Epithelial cell of proximal tubule (primary cell): ENCODE measurements around the gene GLT1D1. TPM values are rescaled to one million over a fixed set of nuclear protein-coding genes. Genes with fewer than 3 reads are reported as not detected.

ENCODE experiments used
- DNase-seq: peaks from one replicate; pipeline ENCODE4 v3.0.0-alpha.2; 2011; ENCODE audit warnings: low read depth
- H3K4me3 ChIP-seq: 2 replicates; pipeline ENCODE4 v1.5.1; 2011; ENCODE audit warnings: low read depth, mild to moderate bottlenecking, low read length
- CTCF ChIP-seq: conservative IDR thresholded peaks from 2 replicates; pipeline ENCODE4 v1.5.1; 2012; ENCODE audit warnings: low read depth, mild to moderate bottlenecking, low read length
- total RNA-seq: library from RNA; depleted of rRNA; stranded (reverse); fragments of >200 nt; gene quantifications from 2 replicates; pipeline ENCODE4 v1.2.3, GENCODE V29; 2015

The GLT1D1 gene
- total RNA-seq, 1 donor from 2014 or later, result 0.46 TPM

DNA sequence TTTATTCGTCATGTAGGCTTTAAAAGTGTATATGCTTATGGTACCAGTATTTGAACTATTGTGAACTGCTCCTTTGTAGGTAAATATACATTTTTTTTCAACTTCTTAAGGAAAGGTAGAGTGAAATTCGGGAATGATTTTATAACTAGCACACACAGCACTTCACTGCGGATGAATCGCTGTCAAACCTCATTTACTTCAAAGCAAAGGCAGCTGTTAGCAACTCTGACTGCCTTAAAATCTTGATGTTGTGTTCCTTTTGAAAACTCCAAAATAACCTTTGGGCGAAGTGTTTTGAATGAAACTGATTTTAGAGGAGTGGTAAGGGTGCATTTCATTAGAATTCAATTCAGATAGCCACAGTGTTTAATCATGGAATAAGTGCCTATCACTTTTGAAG, 95.8 kb downstream of the GLT1D1 start:
- H3K4me3 ChIP-seq, result no peak overlapping the region
- TF ChIP-seq CTCF, result no peak
- no peak for DNase-seq

DNA sequence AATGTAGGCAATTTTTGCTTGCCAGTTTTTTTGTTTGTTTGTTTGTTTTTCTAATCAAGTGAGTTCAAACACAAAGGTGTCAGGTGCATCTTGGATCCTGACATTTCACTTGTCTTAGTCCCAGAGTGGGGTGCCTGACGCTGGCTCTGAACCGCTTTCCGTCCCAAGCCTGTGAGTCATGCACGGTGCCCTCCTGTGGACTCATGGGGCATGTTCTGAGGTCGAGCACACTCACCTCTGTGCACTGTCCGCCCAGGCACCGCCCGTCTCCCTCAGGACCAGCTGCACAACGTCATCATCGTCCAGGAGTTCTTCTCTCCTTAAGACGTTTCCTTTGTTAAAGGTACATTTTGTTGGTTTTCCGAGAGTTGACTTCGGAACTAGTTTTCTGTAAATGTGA, 98.2 kb downstream of the GLT1D1 start:
- TF ChIP-seq CTCF, result no peak
- DNase-seq, result no peak
- H3K4me3 ChIP-seq, result no peak overlapping the region

DNA sequence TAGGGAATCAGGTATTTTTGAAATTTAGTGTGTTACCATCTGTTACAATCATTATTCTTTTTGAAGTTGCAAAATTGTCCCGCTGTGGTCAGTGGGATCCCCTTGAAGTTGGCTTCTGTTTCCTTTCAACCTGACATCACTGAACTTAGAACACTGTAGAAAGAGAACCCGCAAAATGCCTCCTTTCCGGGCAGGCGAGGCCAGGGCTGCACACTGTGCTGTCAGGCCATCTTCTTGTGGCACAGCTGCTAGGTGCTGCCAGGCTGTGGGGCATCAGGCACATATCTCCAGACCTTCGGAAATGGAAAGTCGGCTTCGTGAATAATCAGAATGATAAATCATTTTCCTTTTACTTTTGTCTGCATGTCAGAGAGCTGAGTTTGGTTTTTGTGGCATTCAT, 103.5 kb downstream of the GLT1D1 start:
- no peak for DNase-seq
- no peak overlapping the region for H3K4me3 ChIP-seq
- no peak for TF ChIP-seq CTCF

DNA sequence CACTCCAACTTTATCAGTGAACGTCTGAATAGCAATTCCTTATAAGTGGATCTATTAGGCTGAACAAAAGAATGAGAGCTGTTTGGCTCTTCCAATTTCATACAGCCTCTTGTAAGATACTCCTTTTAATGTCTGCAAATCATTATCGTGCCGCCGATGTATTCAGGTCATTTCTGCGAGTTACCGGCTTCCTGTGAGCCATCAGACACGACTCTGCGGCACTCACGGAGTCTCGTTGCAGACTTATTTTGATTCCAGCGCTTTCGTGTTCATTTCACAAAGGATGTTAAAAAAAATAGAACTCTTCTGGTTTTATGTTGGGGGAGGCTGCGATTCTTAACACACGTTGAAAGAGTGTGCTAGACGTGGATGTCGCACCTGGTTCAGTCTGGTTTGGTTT, 106.6 kb downstream of the GLT1D1 start:
- H3K4me3 ChIP-seq, result no peak overlapping the region
- TF ChIP-seq CTCF, result no peak
- DNase-seq, result no peak

- no peak overlapping the region for H3K4me3 ChIP-seq
- no peak for TF ChIP-seq CTCF
- no peak for DNase-seq
Measured at GRCh38 chr12:128961308-128961902, 108.1 kb downstream of the GLT1D1 start.

- no peak for TF ChIP-seq CTCF
- DNase-seq, result no peak
- no peak overlapping the region for H3K4me3 ChIP-seq
Measured at GRCh38 chr12:128961957-128962356, 108.7 kb downstream of the GLT1D1 start.

GRCh38 chr12:128966203-128966810, 113.0 kb downstream of the GLT1D1 start:
- no peak for TF ChIP-seq CTCF
- H3K4me3 ChIP-seq, result no peak overlapping the region
- no peak for DNase-seq
